Vagina (tissue), 2 donors: ENCODE results near the gene SHISA3.

Experiments used
- POLR2A ChIP-seq, 2 donors: fragments of 450-650 bp; IDR thresholded peaks; one replicate each; pipeline ENCODE4 v1.6.1; 2017; ENCODE audit warnings: antibody characterized with exemption in 2 of 2, mild to moderate bottlenecking in 2 of 2, moderate library complexity in 2 of 2
- POLR2AphosphoS5 ChIP-seq, 2 donors: sonication (generic); formaldehyde crosslinking; IDR thresholded peaks; one replicate each; pipeline ENCODE4 v1.9.0; 2017; ENCODE audit warnings: antibody characterized with exemption in 2 of 2, mild to moderate bottlenecking in 2 of 2, low read depth in 1 of 2; ENCODE audit not compliant: insufficient read depth in 1 of 2
- TF ChIP-seq, protein P1 (sequence below), 3 experiments: fragments of 450-650 bp in 2 of 3; fragments of 200-600 bp in 1 of 3; sonication (generic) in 1 of 3; IDR thresholded peaks; one replicate each; pipeline ENCODE4 v1.5.1; 2017 to 2019; ENCODE audit warnings: antibody characterized with exemption in 3 of 3, mild to moderate bottlenecking in 2 of 3, moderate library complexity in 2 of 3

DNA sequence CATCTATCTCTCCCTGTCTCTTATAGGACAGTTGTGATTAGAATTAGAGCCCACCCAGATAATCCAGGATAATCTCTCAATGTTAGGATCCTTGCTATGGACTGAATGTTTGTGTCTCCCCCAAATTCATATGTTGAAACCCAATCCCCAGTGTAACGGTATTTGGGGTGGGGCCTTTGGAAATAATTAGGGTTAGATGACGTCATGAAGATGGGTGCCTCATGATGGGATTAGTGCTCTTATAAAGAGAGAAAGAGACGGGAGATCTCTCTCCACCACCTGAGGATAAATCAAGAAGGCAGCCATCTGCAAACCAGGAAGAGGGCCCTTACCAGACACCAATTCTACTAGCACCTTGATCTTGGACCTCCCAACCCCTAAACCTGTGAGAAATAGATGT, 33.7 kb upstream of the SHISA3 start:
- TF ChIP-seq, protein P1, sequence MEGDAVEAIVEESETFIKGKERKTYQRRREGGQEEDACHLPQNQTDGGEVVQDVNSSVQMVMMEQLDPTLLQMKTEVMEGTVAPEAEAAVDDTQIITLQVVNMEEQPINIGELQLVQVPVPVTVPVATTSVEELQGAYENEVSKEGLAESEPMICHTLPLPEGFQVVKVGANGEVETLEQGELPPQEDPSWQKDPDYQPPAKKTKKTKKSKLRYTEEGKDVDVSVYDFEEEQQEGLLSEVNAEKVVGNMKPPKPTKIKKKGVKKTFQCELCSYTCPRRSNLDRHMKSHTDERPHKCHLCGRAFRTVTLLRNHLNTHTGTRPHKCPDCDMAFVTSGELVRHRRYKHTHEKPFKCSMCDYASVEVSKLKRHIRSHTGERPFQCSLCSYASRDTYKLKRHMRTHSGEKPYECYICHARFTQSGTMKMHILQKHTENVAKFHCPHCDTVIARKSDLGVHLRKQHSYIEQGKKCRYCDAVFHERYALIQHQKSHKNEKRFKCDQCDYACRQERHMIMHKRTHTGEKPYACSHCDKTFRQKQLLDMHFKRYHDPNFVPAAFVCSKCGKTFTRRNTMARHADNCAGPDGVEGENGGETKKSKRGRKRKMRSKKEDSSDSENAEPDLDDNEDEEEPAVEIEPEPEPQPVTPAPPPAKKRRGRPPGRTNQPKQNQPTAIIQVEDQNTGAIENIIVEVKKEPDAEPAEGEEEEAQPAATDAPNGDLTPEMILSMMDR (IDR thresholded peaks at IDR 0.05): no peak
- TF ChIP-seq POLR2AphosphoS5 (IDR thresholded peaks at IDR 0.05; ENCODE audit: insufficient read depth in 1 of 2, low read depth in 1 of 2) (no peak), POLR2A (IDR thresholded peaks at IDR 0.05) (no peak)
